H1 (cell line): ENCODE measurements around the gene COL21A1. TPM values are rescaled to one million over a fixed set of nuclear protein-coding genes. Genes with fewer than 3 reads are reported as not detected.

Source experiments
- PHF8 ChIP-seq: fragments of 200-600 bp; sonication (generic); conservative IDR thresholded peaks from 2 replicates; pipeline ENCODE4 v1.7.1; 2012; ENCODE audit warnings: low read depth, mild to moderate bottlenecking, inconsistent platforms, low read length, moderate library complexity
- POLR2AphosphoS5 ChIP-seq: IDR thresholded peaks from 2 replicates; pipeline ENCODE4 v1.6.1; 2011; ENCODE audit warnings: low read depth, low read length
- RAD21 ChIP-seq, 2 experiments: IDR thresholded peaks in 1 of 2; conservative IDR thresholded peaks in 1 of 2; 2 replicates each; pipeline ENCODE4 v1.6.1; 2011; ENCODE audit warnings: low read depth in 2 of 2, low read length in 2 of 2, improper control_type of control experiment in 1 of 2, inconsistent platforms in 1 of 2, mild to moderate bottlenecking in 1 of 2, moderate library complexity in 1 of 2
- SAP30 ChIP-seq: fragments of 300-600 bp; sonication (generic); IDR thresholded peaks from 2 replicates; pipeline ENCODE4 v1.7.1; 2012; ENCODE audit warnings: low read length, moderate library complexity, mild to moderate bottlenecking, inconsistent platforms; ENCODE audit not compliant: insufficient read depth, insufficient replicate concordance
- SIX5 ChIP-seq: IDR thresholded peaks from 2 replicates; pipeline ENCODE4 v1.6.1; 2011; ENCODE audit warnings: mild to moderate bottlenecking, low read depth, low read length
- ZNF274 ChIP-seq: IDR thresholded peaks from 2 replicates; pipeline ENCODE4 v1.7.0; 2012; ENCODE audit warnings: low read length, borderline replicate concordance; ENCODE audit errors: extremely low read depth
- polyA plus RNA-seq, 7 experiments: library from polyadenylated mRNA; depleted of rRNA in 3 of 7; stranded (reverse) in 5 of 7; unstranded in 2 of 7; fragments of >200 nt in 5 of 7; fragments of 200-250 nt in 2 of 7; gene quantifications; 1 replicate in 5 of 7; 2 replicates in 1 of 7; 4 replicates in 1 of 7; pipeline versions ENCODE4 v1.2.1 to v1.2.3, GENCODE V29; 2011 to 2013; ENCODE audit warnings: missing spikeins in 2 of 7, mixed read lengths in 2 of 7
- total RNA-seq: library from RNA; stranded (reverse); fragmentation: NEBNext Ultra II Directional; extraction: Animal tissue kit (Norgen Biotek cat#: 25700); gene quantifications from 2 replicates; pipeline ENCODE4 v1.2.1, GENCODE V29; 2021

COL21A1 gene
- total and polyA plus RNA-seq, 2 of the 8 experiments (the other 6 are each of a cell fraction or from before 2014, with no cell fraction given): 1.6 to 3.4 TPM

GRCh38 chr6:56040223-56040622, 207.2 kb downstream of the COL21A1 start (continued):
- no peak for TF ChIP-seq SAP30
- no peak for TF ChIP-seq PHF8
- TF ChIP-seq RAD21 (IDR thresholded peaks at IDR 0.05 in 1 of 2, conservative IDR thresholded peaks at IDR 0.05 in 1 of 2; ENCODE audit: low read depth in 2 of 2, low read length in 2 of 2): no peak
- no peak for TF ChIP-seq SIX5
- no peak for TF ChIP-seq POLR2AphosphoS5
- no peak for TF ChIP-seq ZNF274
